Measurements from ENCODE around the gene SYNPO2. TPM values are rescaled to one million over a fixed set of nuclear protein-coding genes. Genes with fewer than 3 reads are reported as not detected.
"Not testable (repeated sequence)": the region's sequence is repeated elsewhere in the genome, so short reads cannot be mapped to it uniquely, and the experiment has no call there.

Gene SYNPO2
- total RNA-seq, 1 donor, result 34.0 TPM

DNA sequence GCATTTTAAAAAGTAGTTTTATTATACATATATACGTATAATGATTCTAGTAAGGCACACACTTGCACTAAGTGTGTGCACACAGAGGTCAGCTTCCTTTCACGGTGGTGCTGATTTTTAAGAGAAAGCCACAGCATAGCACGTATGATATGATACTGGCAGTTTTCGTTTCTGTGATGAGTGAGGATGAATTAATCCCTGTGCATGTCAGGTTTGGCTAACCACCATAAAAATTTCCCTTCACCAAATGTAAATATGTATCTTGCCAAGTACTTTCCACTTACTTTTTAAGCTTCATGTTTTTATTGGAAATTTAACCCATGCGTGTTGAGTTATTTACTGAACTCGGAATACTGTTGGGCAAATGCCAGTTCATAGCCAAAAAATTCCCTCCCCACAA lies 84.6 kb downstream of the SYNPO2 start:
- Histone ChIP-seq H3K9me3 (ENCODE audit: low read depth, low read length) (no peaks in the 10 kb centered on the region), H3K79me2 (ENCODE audit: insufficient read depth, low read length) (no peaks in the 10 kb centered on the region), H2AFZ (ENCODE audit: low read length) (no peak overlapping the region), H3K27ac (ENCODE audit: low read depth, low read length) (peak overlapping the region; percentile 15), H3K4me1 (ENCODE audit: insufficient read depth, low read length) (peaks cover 47% of the 10 kb centered on the region), H3K4me3 (ENCODE audit: insufficient read depth, low read length) (peak overlapping the region; percentile 11), H4K20me1 (ENCODE audit: insufficient read depth, low read length) (no peaks in the 10 kb centered on the region), H3K36me3 (ENCODE audit: insufficient read depth, low read length) (no peaks in the 10 kb centered on the region), H3K27me3 (ENCODE audit: insufficient read depth, low read length) (no peaks in the 10 kb centered on the region), H3K4me2 (ENCODE audit: insufficient read depth, low read length) (peak overlapping the region; percentile 61)
- no peak for TF ChIP-seq CTCF (IDR thresholded peaks at IDR 0.05; ENCODE audit: extremely low read depth, low read depth, low read length)
- DNase-seq (ENCODE audit: insufficient read length, low spot score, missing footprints), result peak; percentile 71

DNA sequence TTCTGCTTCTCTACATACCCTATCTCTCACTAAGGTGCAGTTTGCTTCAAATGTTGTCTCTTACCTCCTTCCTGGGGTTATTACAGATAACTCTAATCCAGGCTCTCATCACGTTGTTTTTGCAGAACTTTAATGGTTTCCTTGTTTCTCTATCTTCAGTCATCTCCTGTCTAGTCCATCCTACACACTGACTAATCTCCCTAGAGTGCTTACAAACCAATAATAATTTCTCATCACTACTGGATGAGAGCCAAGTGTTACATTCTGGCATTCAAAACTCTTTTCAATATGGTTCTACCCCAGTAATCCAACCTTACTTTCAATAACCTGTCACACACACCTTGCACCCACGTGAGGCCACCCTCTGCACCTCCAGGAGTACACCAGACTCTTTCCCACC lies 86.1 kb downstream of the SYNPO2 start:
- Histone ChIP-seq H3K4me1 (ENCODE audit: insufficient read depth, low read length) (peaks cover 38% of the 10 kb centered on the region), H3K4me3 (ENCODE audit: insufficient read depth, low read length) (no peak overlapping the region), H3K9me3 (ENCODE audit: low read depth, low read length) (no peaks in the 10 kb centered on the region), H3K79me2 (ENCODE audit: insufficient read depth, low read length) (no peaks in the 10 kb centered on the region), H3K4me2 (ENCODE audit: insufficient read depth, low read length) (peak overlapping the region; percentile 8), H4K20me1 (ENCODE audit: insufficient read depth, low read length) (no peaks in the 10 kb centered on the region), H2AFZ (ENCODE audit: low read length) (no peak overlapping the region), H3K27me3 (ENCODE audit: insufficient read depth, low read length) (no peaks in the 10 kb centered on the region), H3K36me3 (ENCODE audit: insufficient read depth, low read length) (no peaks in the 10 kb centered on the region), H3K27ac (ENCODE audit: low read depth, low read length) (peak overlapping the region; percentile 19)
- DNase-seq (ENCODE audit: insufficient read length, low spot score, missing footprints), result peak; percentile 93
- no peak for TF ChIP-seq CTCF (IDR thresholded peaks at IDR 0.05; ENCODE audit: extremely low read depth, low read depth, low read length)

GRCh38 chr4:118975449-118976192 lies 87.0 kb downstream of the SYNPO2 start:
- Histone ChIP-seq H3K79me2 (ENCODE audit: insufficient read depth, low read length) (no peaks in the 10 kb centered on the region), H3K36me3 (ENCODE audit: insufficient read depth, low read length) (no peaks in the 10 kb centered on the region), H3K9me3 (ENCODE audit: low read depth, low read length) (no peaks in the 10 kb centered on the region), H3K27ac (ENCODE audit: low read depth, low read length) (no peak overlapping the region), H3K27me3 (ENCODE audit: insufficient read depth, low read length) (no peaks in the 10 kb centered on the region), H3K4me1 (ENCODE audit: insufficient read depth, low read length) (peaks cover 42% of the 10 kb centered on the region), H3K4me3 (ENCODE audit: insufficient read depth, low read length) (no peak overlapping the region), H2AFZ (ENCODE audit: low read length) (no peak overlapping the region), H3K4me2 (ENCODE audit: insufficient read depth, low read length) (no peak overlapping the region), H4K20me1 (ENCODE audit: insufficient read depth, low read length) (no peaks in the 10 kb centered on the region)
- TF ChIP-seq CTCF (IDR thresholded peaks at IDR 0.05; ENCODE audit: extremely low read depth, low read depth, low read length), result no peak
- no peak for DNase-seq (ENCODE audit: insufficient read length, low spot score, missing footprints)

GRCh38 chr4:118976193-118976560 lies 87.5 kb downstream of the SYNPO2 start:
- not testable (repeated sequence) for H3K27ac ChIP-seq (ENCODE audit: low read depth, low read length); H3K4me2 ChIP-seq (ENCODE audit: insufficient read depth, low read length); H3K9me3 ChIP-seq (ENCODE audit: low read depth, low read length); H3K79me2 ChIP-seq (ENCODE audit: insufficient read depth, low read length); H4K20me1 ChIP-seq (ENCODE audit: insufficient read depth, low read length); H3K4me3 ChIP-seq (ENCODE audit: insufficient read depth, low read length); H3K27me3 ChIP-seq (ENCODE audit: insufficient read depth, low read length); H3K36me3 ChIP-seq (ENCODE audit: insufficient read depth, low read length); H2AFZ ChIP-seq (ENCODE audit: low read length); DNase-seq (ENCODE audit: insufficient read length, low spot score, missing footprints)
- H3K4me1 ChIP-seq (ENCODE audit: insufficient read depth, low read length), result peaks cover 48% of the 10 kb centered on the region

- peaks cover 53% of the 10 kb centered on the region for H3K4me1 ChIP-seq (ENCODE audit: insufficient read depth, low read length)
- H3K27ac ChIP-seq (ENCODE audit: low read depth, low read length); H3K4me2 ChIP-seq (ENCODE audit: insufficient read depth, low read length); DNase-seq (ENCODE audit: insufficient read length, low spot score, missing footprints); H3K79me2 ChIP-seq (ENCODE audit: insufficient read depth, low read length); H4K20me1 ChIP-seq (ENCODE audit: insufficient read depth, low read length); H3K27me3 ChIP-seq (ENCODE audit: insufficient read depth, low read length); H3K9me3 ChIP-seq (ENCODE audit: low read depth, low read length); H3K4me3 ChIP-seq (ENCODE audit: insufficient read depth, low read length); H3K36me3 ChIP-seq (ENCODE audit: insufficient read depth, low read length); H2AFZ ChIP-seq (ENCODE audit: low read length): not testable (repeated sequence)
Measured at GRCh38 chr4:118977100-118977499, 88.4 kb downstream of the SYNPO2 start.
